OCI-LY1 (cell line): ENCODE measurements around the gene C1QTNF6.

Source experiments
- CTCF ChIP-seq: fragments of 200-600 bp; sonication (generic), shearing (Covaris generic); IDR thresholded peaks from 2 replicates; pipeline ENCODE4 v1.5.1; 2017; ENCODE audit warnings: mild to moderate bottlenecking, antibody characterized with exemption, low read length, moderate library complexity, mixed read lengths
- EZH2 ChIP-seq: fragments of 200-600 bp; sonication (generic), shearing (Covaris generic); IDR thresholded peaks from 2 replicates; pipeline ENCODE4 v1.8.0; 2017; ENCODE audit warnings: borderline replicate concordance, mixed run types, mild to moderate bottlenecking, antibody characterized with exemption, low read length, moderate library complexity, mixed read lengths

- TF ChIP-seq CTCF: no peak
- no peak for TF ChIP-seq EZH2
Measured at GRCh38 chr22:37179126-37179470, 8.9 kb downstream of the C1QTNF6 start.
